HepG2 (cell line): ENCODE results near the gene SOS2. TPM values are rescaled to one million over a fixed set of nuclear protein-coding genes. Genes with fewer than 3 reads are reported as not detected.

ENCODE experiments used
- ATRX ChIP-seq: sonication (generic); formaldehyde crosslinking; IDR thresholded peaks from 2 replicates; pipeline ENCODE4 v1.4.0; 2020; ENCODE audit warnings: missing genetic modification reagents, borderline replicate concordance
- DNMT1 ChIP-seq: sonication (generic); formaldehyde crosslinking; IDR thresholded peaks from 2 replicates; pipeline ENCODE4 v1.5.1; 2020; ENCODE audit warnings: mild to moderate bottlenecking, missing genetic modification reagents
- EP300 ChIP-seq, 3 experiments: sonication (generic) in 1 of 3; formaldehyde crosslinking in 1 of 3; IDR thresholded peaks; 2 replicates each; pipeline versions ENCODE4 v1.5.1 to v1.6.1; 2011 to 2020; ENCODE audit warnings: low read depth in 2 of 3, low read length in 2 of 3, borderline replicate concordance in 1 of 3, improper control_type of control experiment in 1 of 3, mild to moderate bottlenecking in 1 of 3, missing genetic modification reagents in 1 of 3, moderate library complexity in 1 of 3
- HNRNPLL ChIP-seq: fragments of 200-400 bp; formaldehyde crosslinking; IDR thresholded peaks from 2 replicates; pipeline ENCODE4 v1.6.1; 2017; ENCODE audit warnings: mild to moderate bottlenecking, low read depth, low read length; ENCODE audit not compliant: poor library complexity, severe bottlenecking
- ISL2 ChIP-seq: sonication (generic); formaldehyde crosslinking; IDR thresholded peaks from 2 replicates; pipeline ENCODE4 v1.5.0; 2020; ENCODE audit warnings: missing genetic modification reagents
- NFYB ChIP-seq: sonication (generic); formaldehyde crosslinking; IDR thresholded peaks from 2 replicates; pipeline ENCODE4 v1.4.0; 2020; ENCODE audit warnings: missing genetic modification reagents
- SAP130 ChIP-seq: IDR thresholded peaks from 2 replicates; pipeline ENCODE4 v1.6.1; 2016; ENCODE audit warnings: low read depth
- ZBTB3 ChIP-seq: sonication (generic); formaldehyde crosslinking; IDR thresholded peaks from 2 replicates; pipeline ENCODE4 v1.4.0; 2020; ENCODE audit warnings: low read depth, mild to moderate bottlenecking, moderate library complexity, missing genetic modification reagents, borderline replicate concordance
- ZNF44 ChIP-seq: sonication (generic); formaldehyde crosslinking; IDR thresholded peaks from 2 replicates; pipeline ENCODE4 v1.5.1; 2020; ENCODE audit warnings: mild to moderate bottlenecking, missing genetic modification reagents
- ZNF441 ChIP-seq: sonication (generic); formaldehyde crosslinking; IDR thresholded peaks from 2 replicates; pipeline ENCODE4 v1.7.0; 2021; ENCODE audit warnings: missing genetic modification reagents, borderline replicate concordance
- ZNF749 ChIP-seq: sonication (generic); formaldehyde crosslinking; IDR thresholded peaks from 2 replicates; pipeline ENCODE4 v1.8.0; 2022; ENCODE audit warnings: mild to moderate bottlenecking, missing genetic modification reagents, moderate library complexity, borderline replicate concordance
- ZSCAN22 ChIP-seq: sonication (generic); formaldehyde crosslinking; IDR thresholded peaks from 2 replicates; pipeline ENCODE4 v1.4.0; 2020; ENCODE audit warnings: mild to moderate bottlenecking, missing genetic modification reagents
- polyA plus RNA-seq, 8 experiments: library from polyadenylated mRNA; depleted of rRNA in 3 of 8; stranded (reverse) in 7 of 8; unstranded in 1 of 8; fragments of >200 nt; fragmentation: Illumina TruSeq in 4 of 8; extraction: Trizol in 4 of 8; gene quantifications; 2 replicates each; pipeline versions ENCODE4 v1.2.1 to v1.2.3, GENCODE V29; 2011 to 2016; ENCODE audit warnings: low read depth in 4 of 8, missing spikeins in 1 of 8, mixed read lengths in 1 of 8; ENCODE audit not compliant: insufficient read depth in 1 of 8
- total RNA-seq, 5 experiments: library from RNA; depleted of rRNA; stranded (reverse); fragments of >200 nt; fragmentation: Illumina TruSeq; extraction: Trizol; gene quantifications; 2 replicates each; pipeline ENCODE4 v1.2.3, GENCODE V29; 2016; ENCODE audit warnings: low read depth in 1 of 5
- TF ChIP-seq, protein P1 (sequence below): sonication (generic); formaldehyde crosslinking; conservative IDR thresholded peaks from 2 replicates; pipeline ENCODE4 v1.8.1; 2023; ENCODE audit warnings: missing genetic modification reagents
- TF ChIP-seq, protein P2 (sequence below): sonication (generic); formaldehyde crosslinking; IDR thresholded peaks from 2 replicates; pipeline ENCODE4 v1.4.0; 2020; ENCODE audit warnings: missing genetic modification reagents
- TF ChIP-seq, protein P3 (sequence below): sonication (generic); formaldehyde crosslinking; IDR thresholded peaks from 2 replicates; pipeline ENCODE4 v1.4.0; 2020; ENCODE audit warnings: low read depth, mild to moderate bottlenecking, missing genetic modification reagents
- TF ChIP-seq, protein P4 (sequence below): IDR thresholded peaks from 2 replicates; pipeline ENCODE4 v1.6.1; 2012; ENCODE audit warnings: inconsistent platforms
- TF ChIP-seq, protein P5 (sequence below): fragments of 450-650 bp; IDR thresholded peaks from 2 replicates; pipeline ENCODE4 v1.6.1; 2016
- TF ChIP-seq, protein P6 (sequence below): sonication (generic); formaldehyde crosslinking; IDR thresholded peaks from 2 replicates; pipeline ENCODE4 v1.4.0; 2020; ENCODE audit warnings: low read depth, missing genetic modification reagents

The SOS2 gene
- total and polyA plus RNA-seq, 2 of the 13 experiments (the other 11 are each of a cell fraction or from before 2014, with no cell fraction given), result 9.3 to 12.1 TPM

DNA sequence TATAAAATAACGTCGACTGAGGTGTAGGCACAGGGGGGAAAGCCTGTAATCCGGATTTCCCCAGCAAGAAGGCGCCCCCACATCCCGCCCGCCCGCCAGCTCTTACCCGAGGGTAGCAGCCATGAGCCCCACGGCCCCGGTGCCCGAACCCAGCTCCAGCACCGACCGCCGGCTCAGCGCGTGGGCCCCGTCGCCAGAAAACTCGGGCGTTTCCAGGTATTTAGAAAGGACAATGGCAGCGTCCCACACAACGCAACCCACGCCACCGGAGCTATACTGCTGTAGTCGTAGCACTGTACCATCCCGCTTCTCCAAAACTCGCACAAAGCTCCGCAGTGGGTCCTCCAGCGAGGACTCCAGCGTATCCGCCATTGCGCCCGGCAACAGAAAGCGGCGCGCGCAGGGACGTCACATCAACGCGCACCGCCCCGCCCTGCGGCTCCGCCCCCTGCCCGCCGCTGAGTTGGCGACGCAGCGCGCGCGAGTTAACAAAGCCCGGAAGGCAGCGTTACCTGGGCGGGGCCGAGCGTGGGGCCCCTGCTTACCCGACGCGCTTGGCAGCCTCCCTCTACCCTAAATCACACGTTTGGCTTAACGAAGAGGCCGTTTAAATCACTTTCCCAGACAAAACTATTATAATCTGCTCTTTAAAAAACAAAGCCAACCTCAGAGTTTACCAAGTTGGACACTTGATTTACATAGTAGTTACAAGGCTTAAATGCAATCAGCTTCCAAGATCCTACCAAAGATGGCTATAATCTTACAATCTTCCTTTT, 115.0 kb downstream of the SOS2 start, which contains the start of gene VCPKMT (continued):
- TF ChIP-seq, protein P1, sequence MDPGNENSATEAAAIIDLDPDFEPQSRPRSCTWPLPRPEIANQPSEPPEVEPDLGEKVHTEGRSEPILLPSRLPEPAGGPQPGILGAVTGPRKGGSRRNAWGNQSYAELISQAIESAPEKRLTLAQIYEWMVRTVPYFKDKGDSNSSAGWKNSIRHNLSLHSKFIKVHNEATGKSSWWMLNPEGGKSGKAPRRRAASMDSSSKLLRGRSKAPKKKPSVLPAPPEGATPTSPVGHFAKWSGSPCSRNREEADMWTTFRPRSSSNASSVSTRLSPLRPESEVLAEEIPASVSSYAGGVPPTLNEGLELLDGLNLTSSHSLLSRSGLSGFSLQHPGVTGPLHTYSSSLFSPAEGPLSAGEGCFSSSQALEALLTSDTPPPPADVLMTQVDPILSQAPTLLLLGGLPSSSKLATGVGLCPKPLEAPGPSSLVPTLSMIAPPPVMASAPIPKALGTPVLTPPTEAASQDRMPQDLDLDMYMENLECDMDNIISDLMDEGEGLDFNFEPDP (CRISPR knock-in tag), result no peak
- TF ChIP-seq, protein P2, sequence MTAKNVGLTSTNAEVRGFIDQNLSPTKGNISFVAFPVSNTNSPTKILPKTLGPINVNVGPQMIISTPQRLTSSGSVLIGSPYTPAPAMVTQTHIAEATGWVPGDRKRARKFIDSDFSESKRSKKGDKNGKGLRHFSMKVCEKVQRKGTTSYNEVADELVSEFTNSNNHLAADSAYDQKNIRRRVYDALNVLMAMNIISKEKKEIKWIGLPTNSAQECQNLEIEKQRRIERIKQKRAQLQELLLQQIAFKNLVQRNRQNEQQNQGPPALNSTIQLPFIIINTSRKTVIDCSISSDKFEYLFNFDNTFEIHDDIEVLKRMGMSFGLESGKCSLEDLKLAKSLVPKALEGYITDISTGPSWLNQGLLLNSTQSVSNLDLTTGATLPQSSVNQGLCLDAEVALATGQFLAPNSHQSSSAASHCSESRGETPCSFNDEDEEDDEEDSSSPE, result peak; percentile 95
- TF ChIP-seq, protein P3, sequence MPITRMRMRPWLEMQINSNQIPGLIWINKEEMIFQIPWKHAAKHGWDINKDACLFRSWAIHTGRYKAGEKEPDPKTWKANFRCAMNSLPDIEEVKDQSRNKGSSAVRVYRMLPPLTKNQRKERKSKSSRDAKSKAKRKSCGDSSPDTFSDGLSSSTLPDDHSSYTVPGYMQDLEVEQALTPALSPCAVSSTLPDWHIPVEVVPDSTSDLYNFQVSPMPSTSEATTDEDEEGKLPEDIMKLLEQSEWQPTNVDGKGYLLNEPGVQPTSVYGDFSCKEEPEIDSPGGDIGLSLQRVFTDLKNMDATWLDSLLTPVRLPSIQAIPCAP (CRISPR knock-in tag), result no peak
- TF ChIP-seq ISL2 (CRISPR knock-in tag) (peak; percentile 77), DNMT1 (CRISPR knock-in tag) (peak; percentile 80; the same call in 1 of the 2 replicates), EP300 (IDR thresholded peaks at IDR 0.05; ENCODE audit: low read depth in 2 of 2, low read length in 2 of 2) (peak in 1 of 2 experiments; percentile 45; a peak in 1 of 4 replicates), EP300 (CRISPR knock-in tag; IDR thresholded peaks at IDR 0.05; ENCODE audit: borderline replicate concordance) (no peak), NFYB (CRISPR knock-in tag) (peak; percentile 33; the same call in 1 of the 2 replicates), ZNF749 (peak; percentile 60; the same call in 1 of the 2 replicates), ZSCAN22 (CRISPR knock-in tag) (no peak), ZNF44 (CRISPR knock-in tag) (no peak; the same call in 1 of the 2 replicates), ZNF441 (CRISPR knock-in tag) (0 out of 2 replicates have a peak, but pooled peaks have one; percentile 51), ZBTB3 (CRISPR knock-in tag) (no peak; the same call in 1 of the 2 replicates), HNRNPLL (peak; percentile 93), ATRX (CRISPR knock-in tag) (no peak), SAP130 (peak; percentile 93)
- TF ChIP-seq, protein P4, sequence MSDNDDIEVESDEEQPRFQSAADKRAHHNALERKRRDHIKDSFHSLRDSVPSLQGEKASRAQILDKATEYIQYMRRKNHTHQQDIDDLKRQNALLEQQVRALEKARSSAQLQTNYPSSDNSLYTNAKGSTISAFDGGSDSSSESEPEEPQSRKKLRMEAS, result peak; percentile 92
- TF ChIP-seq, protein P5, sequence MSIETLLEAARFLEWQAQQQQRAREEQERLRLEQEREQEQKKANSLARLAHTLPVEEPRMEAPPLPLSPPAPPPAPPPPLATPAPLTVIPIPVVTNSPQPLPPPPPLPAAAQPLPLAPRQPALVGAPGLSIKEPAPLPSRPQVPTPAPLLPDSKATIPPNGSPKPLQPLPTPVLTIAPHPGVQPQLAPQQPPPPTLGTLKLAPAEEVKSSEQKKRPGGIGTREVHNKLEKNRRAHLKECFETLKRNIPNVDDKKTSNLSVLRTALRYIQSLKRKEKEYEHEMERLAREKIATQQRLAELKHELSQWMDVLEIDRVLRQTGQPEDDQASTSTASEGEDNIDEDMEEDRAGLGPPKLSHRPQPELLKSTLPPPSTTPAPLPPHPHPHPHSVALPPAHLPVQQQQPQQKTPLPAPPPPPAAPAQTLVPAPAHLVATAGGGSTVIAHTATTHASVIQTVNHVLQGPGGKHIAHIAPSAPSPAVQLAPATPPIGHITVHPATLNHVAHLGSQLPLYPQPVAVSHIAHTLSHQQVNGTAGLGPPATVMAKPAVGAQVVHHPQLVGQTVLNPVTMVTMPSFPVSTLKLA, result 0 out of 2 replicates have a peak, but pooled peaks have one; percentile 42
- TF ChIP-seq, protein P6, sequence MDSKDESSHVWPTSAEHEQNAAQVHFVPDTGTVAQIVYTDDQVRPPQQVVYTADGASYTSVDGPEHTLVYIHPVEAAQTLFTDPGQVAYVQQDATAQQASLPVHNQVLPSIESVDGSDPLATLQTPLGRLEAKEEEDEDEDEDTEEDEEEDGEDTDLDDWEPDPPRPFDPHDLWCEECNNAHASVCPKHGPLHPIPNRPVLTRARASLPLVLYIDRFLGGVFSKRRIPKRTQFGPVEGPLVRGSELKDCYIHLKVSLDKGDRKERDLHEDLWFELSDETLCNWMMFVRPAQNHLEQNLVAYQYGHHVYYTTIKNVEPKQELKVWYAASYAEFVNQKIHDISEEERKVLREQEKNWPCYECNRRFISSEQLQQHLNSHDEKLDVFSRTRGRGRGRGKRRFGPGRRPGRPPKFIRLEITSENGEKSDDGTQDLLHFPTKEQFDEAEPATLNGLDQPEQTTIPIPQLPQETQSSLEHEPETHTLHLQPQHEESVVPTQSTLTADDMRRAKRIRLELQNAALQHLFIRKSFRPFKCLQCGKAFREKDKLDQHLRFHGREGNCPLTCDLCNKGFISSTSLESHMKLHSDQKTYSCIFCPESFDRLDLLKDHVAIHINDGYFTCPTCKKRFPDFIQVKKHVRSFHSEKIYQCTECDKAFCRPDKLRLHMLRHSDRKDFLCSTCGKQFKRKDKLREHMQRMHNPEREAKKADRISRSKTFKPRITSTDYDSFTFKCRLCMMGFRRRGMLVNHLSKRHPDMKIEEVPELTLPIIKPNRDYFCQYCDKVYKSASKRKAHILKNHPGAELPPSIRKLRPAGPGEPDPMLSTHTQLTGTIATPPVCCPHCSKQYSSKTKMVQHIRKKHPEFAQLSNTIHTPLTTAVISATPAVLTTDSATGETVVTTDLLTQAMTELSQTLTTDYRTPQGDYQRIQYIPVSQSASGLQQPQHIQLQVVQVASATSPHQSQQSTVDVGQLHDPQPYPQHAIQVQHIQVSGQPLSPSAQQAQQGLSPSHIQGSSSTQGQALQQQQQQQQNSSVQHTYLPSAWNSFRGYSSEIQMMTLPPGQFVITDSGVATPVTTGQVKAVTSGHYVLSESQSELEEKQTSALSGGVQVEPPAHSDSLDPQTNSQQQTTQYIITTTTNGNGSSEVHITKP (CRISPR knock-in tag), result peak; percentile 51; the same call in 1 of the 2 replicates
